ENCODE results near the gene PRRT3. TPM values are rescaled to one million over a fixed set of nuclear protein-coding genes. Genes with fewer than 3 reads are reported as not detected.

PRRT3 gene
- total RNA-seq, 3 donors from 2014 or later, result 0.64 to 2.8 (median 2.0) TPM

GRCh38 chr3:9928158-9928557 is 24.1 kb downstream of the PRRT3 start:
- no peaks in the 10 kb centered on the region for H3K27me3 ChIP-seq
- TF ChIP-seq CTCF (IDR thresholded peaks at IDR 0.05), result no peak
- no peak for TF ChIP-seq POLR2AphosphoS5 (IDR thresholded peaks at IDR 0.05)
- TF ChIP-seq POLR2A (IDR thresholded peaks at IDR 0.05), result no peak
- H3K9me3 ChIP-seq, result no peaks in the 10 kb centered on the region
- H3K27ac ChIP-seq, result no peak overlapping the region
- no peak overlapping the region for H3K4me3 ChIP-seq
- H3K36me3 ChIP-seq, result no peaks in the 10 kb centered on the region
- no peaks in the 10 kb centered on the region for H3K4me1 ChIP-seq
- no peak for DNase-seq (ENCODE audit: low spot score in 2 of 2)
- intact Hi-C loops (cut with DNase I; ENCODE audit: low total_unique reads), result no loop called here

GRCh38 chr3:9918261-9919038 is 33.8 kb downstream of the PRRT3 start:
- Histone ChIP-seq H3K4me3 (peak overlapping the region in 2 of 3 donors; percentile 67 to 76), H3K4me1 (peaks cover 11 to 24% of the 10 kb centered on the region in 2 donors), H3K27me3 (no peaks in the 10 kb centered on the region), H3K27ac (peak overlapping the region; percentile 93 to 94), H3K9me3 (no peaks in the 10 kb centered on the region), H3K36me3 (no peaks in the 10 kb centered on the region)
- no peak for TF ChIP-seq POLR2AphosphoS5 (IDR thresholded peaks at IDR 0.05)
- no peak for TF ChIP-seq POLR2A (IDR thresholded peaks at IDR 0.05)
- no peak for TF ChIP-seq CTCF (IDR thresholded peaks at IDR 0.05)
- intact Hi-C loops (cut with DNase I; ENCODE audit: low total_unique reads), result no loop called here
- no peak for DNase-seq (ENCODE audit: low spot score in 2 of 2)

- H3K27me3 ChIP-seq, result no peaks in the 10 kb centered on the region
- TF ChIP-seq CTCF (IDR thresholded peaks at IDR 0.05) (no peak), POLR2A (IDR thresholded peaks at IDR 0.05) (no peak), POLR2AphosphoS5 (IDR thresholded peaks at IDR 0.05) (no peak)
- intact Hi-C loops (cut with DNase I; ENCODE audit: low total_unique reads), result no loop called here
- H3K4me3 ChIP-seq, result peak overlapping the region; percentile 56 to 76 (median 67)
- H3K4me1 ChIP-seq, result peaks cover 11 to 24% of the 10 kb centered on the region in 2 donors
- DNase-seq (ENCODE audit: low spot score in 2 of 2), result no peak
- peak overlapping the region; percentile 93 to 94 for H3K27ac ChIP-seq
- no peaks in the 10 kb centered on the region for H3K36me3 ChIP-seq
- no peaks in the 10 kb centered on the region for H3K9me3 ChIP-seq
Measured at GRCh38 chr3:9917820-9918219, 34.4 kb downstream of the PRRT3 start.

GRCh38 chr3:9916734-9917680 is 35.2 kb downstream of the PRRT3 start, which contains the start of gene IL17RC:
IL17RC (plus strand) TSS chr3:9917098; CDS start chr3:9917316, 218 bp downstream.
- H3K9me3 ChIP-seq, result no peaks in the 10 kb centered on the region
- intact Hi-C loops (cut with DNase I; ENCODE audit: low total_unique reads), result no loop called here
- H3K27me3 ChIP-seq, result no peaks in the 10 kb centered on the region
- peak; percentile 93 to 95 for DNase-seq (ENCODE audit: low spot score in 2 of 2)
- peaks cover 11 to 24% of the 10 kb centered on the region in 2 donors for H3K4me1 ChIP-seq
- peak within 1 kb of the TSS; percentile 93 to 94 for H3K27ac ChIP-seq
- H3K4me3 ChIP-seq, result peak within 1 kb of the TSS; percentile 56 to 76 (median 67)
- peak in 2 of 3 donors; percentile 26 to 54 for TF ChIP-seq POLR2AphosphoS5 (IDR thresholded peaks at IDR 0.05)
- TF ChIP-seq CTCF (IDR thresholded peaks at IDR 0.05), result no peak
- no peaks in the 10 kb centered on the region for H3K36me3 ChIP-seq

Data from breast epithelium (tissue), 4 donors.